HG02938 (cell line): ENCODE results near the gene ITIH1.
A peak's percentile ranks its signal among the peaks of the same experiment; 100 is the strongest.
"Not testable (repeated sequence)": the region's sequence is repeated elsewhere in the genome, so short reads cannot be mapped to it uniquely, and the experiment has no call there.

Source experiments
- ATAC-seq: cut with Tn5 transposase; IDR thresholded peaks from one replicate; pipeline ENCODE4 v1.9.1; 2021; ENCODE audit warnings: mild to moderate bottlenecking, moderate library complexity; ENCODE audit not compliant: unreplicated experiment

Gene ITIH1

DNA sequence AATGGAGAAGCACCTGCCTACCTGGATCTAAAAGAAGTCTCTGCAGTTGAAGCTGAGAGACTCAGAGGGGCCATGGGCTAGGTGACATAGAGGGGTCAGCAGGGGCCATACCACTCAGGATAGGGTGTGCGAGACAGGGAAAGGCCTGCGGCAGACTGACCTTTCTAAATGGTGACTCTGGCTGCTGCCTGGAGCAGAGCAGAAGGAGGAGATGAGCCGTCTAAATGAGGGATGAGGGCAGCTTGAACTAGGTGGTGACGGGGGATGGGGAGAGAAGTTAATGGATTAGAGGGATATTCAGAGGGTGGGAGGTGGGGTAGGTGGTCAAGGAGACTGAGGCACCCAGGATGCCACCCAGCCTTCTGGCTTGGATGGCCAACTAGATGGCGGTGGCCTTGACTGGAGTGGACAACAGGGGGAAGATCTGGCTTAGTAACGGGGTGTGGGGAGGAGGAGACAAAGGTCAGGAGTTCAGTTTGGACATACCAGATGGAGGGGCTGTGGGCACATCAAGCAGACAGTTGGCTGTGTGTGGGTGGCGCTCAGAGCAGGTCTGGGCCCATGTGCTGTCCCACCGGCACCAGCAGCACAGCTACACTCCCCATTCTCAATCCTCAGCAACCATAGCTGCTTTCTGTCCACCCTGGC is 3.2 kb upstream of the ITIH1 start:
- no peak for ATAC-seq

DNA sequence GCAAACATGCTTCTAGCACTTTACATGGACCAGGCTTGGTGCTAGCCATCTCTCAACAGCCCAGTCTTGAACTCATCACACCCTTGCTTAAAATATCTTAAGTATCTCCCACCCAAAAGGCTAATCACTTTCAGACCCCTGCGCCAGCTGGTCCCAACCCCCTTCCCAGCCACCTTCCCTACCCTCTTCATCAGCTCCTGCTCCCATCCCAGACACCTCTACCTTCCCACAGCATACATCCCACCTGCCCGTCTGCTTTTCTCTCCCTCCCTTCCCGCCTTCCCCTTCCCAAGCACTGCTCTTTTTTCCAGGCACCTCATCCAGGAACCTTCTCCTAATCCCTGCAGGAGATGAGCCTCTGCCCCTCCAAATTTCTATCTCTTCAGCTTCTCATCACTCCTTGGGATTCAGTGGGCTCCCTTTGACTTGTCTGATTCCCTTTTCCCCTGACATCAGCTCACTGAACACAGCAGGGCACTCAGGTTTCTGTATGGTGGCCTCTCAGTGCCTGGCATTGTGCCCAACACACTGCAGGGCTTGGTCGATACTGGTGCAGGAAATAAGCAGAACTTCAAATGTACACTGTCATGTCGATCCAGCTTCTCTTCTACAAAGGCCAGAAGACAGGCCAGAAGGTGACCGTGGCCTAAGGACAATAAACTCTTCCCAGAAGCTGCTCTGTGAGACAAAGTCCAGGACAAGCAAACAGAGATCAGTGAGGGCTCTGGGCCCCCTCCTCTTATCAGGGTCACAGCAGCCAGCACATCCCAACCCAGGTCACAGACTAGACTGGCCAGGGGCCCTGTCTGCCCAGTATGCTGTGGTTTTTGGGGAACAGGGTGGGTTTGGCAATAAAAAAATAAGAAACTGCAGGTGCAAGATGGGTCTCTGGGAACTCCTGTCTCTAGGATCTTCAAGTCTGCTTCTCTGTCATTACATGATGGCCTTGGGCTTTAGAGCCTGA is 2.2 kb upstream of the ITIH1 start:
- ATAC-seq: no peak

DNA sequence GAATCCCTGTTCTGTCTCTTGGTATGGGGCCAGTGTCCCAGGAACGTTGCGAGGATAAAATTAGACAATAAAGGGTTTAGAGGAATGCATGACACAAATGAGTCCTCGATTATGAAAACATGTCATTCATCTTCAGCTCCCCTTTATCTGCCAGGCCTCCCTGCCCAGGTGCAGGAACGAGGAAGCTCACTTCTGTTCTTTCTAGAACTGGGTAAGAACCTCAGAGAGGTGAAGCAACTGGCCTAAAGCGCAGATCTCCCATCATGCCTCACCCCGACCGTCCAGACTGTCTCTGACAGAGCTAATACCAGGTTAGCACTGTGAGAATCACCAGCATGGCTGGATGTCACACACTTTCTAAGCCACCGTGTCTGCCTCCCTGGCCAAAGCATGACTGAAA is 1.5 kb upstream of the ITIH1 start:
- no peak for ATAC-seq

DNA sequence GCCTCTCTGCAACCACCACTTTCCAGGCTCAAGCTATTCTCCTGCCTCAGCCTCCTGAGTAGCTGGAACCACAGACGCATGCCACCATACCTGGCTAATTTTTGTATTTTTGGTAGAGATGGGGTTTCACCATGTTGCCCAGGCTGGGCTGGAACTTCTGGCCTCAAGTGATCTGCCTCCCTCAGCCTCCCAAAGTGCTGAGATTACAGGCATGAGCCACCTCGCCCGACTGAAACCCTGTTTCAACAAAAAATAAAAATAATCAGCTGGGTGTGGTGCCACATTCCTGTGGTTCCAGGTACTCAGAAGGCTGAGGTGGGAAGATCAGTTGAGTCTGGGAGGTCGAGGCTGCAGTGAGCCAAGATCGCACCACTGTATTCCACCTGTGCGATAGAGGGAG is 913 bp upstream of the ITIH1 start:
- ATAC-seq: not testable (repeated sequence)

DNA sequence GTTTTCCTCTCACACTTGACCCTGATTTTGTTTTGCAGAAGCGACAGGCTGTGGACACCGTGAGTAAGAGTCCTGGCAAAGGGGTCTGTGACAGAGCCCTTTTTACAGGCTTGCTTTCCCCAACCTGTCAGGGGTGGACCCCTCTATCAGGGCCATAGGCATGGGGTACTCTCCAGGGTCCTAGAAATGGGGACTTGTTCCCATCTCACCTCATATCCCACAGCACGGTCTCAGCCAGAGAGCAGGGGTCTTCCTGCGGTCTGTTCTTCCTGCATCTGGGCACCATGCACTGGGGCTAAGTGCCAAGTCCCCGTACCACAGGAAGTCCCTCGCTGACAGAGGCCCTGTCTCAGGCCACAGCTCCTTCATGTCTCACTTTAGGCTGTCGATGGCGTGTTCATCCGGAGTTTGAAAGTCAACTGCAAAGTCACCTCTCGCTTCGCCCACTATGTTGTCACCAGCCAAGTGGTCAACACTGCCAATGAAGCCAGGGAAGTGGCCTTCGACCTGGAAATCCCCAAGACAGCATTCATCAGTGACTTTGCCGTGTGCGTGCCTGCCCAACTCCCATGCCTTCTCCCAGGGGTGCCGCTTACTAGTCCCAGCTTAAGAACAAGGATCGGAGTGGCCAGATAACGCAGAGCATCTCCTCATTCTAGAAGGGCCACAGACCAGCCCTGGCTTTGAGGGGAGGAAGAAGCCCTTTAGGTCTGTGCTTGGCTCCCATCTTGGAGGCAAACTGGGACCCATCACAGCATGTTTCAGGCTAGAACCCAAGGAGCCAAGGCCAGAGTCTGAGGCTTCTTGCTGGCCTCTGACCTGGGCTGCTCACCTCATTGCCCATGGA is 783 bp downstream of the ITIH1 start:
- no peak for ATAC-seq

DNA sequence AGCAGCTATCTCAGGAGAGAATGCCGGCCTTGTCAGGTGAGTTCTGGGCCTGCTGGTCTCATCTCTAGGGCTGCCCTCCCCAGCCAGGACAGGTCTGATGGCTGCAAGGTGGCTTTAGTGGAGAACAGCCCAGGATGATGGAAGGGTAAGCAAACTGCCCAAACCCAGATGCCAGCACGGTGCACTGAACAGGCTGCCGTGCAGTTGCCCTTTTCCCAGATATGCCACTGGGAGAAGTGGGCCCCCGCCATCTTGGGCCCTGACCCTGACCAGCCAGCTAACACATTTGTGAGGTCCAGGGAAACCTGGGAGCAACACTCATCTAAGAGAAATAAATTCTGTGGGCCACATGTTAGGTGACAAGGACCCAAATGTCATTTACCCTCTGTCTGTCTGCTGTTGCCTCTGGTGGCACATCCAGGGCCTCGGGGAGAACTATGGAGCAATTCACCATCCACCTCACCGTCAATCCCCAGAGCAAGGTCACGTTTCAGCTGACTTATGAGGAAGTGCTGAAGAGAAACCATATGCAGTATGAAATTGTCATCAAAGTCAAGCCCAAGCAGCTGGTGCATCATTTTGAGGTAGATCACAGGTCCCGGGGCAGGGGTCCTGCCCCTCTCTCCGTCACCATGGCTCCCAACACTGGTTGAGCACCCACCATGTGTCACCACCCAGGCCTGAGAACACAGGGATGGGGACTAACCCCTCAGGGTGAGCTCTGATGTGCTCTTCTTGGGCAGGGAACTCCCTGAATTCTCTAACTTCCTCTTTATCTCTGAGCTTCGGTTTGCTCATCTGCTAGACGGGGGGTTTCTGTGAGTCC is 1.8 kb downstream of the ITIH1 start:
- ATAC-seq: peak; percentile 81

DNA sequence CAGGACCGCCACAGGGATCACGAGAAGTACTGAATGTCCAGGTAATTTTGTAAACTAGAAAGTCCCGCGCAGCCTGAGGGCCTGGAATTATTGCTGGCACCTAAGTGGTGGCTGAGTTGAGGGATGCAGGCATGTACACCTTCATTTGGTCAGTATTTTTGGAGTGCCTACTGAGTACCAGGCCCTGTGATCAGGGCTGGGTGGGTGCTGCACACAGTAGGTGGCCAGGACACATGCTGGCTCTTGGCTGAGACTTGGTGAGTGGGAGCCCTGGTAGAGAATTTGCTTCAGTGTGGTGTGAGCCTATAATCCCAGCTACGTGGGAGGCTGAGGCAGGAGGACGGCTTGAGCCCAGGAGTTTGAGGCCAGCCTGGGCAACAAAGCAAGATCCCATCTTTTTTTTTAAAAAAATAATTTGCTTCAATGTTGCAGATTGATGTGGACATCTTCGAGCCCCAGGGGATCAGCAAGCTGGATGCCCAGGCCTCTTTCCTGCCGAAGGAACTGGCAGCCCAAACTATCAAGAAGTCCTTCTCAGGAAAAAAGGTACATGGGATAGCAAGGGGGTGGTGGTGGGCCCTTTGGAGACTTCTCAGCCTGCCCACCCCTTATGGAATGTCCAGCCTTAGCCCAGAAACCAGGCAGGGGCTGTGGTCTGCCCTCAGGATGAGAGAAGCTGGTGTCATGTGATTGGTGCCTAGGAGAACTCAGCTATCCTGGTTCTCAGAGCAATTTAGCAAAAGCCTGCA is 2.6 kb downstream of the ITIH1 start:
- ATAC-seq: no peak

DNA sequence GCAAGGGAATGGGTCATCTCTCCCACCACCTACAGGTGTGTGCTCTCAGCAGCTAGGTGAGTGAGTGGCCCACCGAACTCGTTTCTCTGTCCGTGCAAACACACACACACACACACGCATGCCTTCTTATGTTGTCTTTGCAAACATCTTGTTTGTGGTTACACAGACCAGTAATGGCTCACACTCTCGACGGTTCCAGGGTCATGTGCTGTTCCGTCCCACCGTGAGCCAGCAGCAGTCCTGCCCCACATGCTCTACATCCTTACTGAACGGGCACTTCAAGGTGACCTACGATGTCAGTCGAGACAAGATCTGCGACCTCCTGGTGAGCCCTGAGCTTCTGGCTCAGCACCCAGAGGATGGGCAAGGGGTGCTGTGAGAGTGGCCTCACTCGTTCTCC is 4.3 kb downstream of the ITIH1 start:
- ATAC-seq: no peak

DNA sequence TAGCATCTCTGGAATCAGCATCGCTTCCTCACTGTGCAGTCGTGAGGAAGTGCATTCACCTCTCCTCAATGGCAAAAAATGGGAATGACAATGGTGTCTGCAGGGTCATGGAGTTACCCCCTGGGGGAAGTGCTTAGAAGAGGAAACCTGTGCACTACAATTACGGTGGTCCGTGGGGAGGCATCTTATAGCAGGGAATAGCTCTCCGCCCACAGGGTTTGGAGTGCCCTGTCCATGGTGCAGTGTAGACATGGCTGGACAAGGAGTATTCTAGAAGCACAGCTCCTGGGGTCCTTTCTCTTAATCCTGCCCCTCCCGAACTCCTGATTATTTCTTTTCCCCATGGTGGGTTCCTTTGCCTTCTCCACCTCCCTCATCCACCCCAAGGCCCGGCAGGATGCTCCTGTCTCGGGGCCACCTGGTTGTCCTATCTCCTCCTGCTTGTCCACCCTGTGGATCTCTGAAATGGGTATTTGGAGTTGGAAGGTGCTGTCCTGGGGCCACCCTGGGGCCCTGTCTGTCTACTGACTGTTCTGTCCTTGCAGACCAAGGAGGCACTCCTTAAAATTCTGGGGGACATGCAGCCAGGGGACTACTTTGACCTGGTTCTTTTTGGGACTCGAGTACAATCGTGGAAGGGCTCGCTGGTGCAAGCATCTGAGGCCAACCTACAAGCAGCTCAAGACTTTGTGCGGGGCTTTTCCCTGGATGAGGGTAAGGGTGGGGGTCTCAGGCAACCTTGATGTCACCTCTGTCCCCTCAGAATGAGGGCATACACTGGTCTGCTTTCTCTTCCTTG is 5.2 kb downstream of the ITIH1 start:
- ATAC-seq: no peak

DNA sequence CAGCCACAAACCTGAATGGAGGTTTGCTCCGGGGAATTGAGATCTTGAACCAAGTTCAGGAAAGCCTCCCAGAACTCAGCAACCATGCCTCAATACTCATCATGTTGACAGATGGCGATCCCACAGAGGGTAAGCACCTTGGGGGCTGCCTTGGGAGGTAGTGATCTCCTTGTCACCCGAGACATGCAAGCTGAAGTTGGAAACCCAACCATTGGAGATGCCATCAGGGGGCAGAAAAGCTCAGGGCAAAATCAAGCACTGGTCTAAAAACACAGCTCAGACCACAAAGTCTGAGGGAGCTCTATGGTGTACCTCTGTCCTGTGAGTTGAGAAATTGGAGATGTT is 5.8 kb downstream of the ITIH1 start:
- ATAC-seq: no peak

DNA sequence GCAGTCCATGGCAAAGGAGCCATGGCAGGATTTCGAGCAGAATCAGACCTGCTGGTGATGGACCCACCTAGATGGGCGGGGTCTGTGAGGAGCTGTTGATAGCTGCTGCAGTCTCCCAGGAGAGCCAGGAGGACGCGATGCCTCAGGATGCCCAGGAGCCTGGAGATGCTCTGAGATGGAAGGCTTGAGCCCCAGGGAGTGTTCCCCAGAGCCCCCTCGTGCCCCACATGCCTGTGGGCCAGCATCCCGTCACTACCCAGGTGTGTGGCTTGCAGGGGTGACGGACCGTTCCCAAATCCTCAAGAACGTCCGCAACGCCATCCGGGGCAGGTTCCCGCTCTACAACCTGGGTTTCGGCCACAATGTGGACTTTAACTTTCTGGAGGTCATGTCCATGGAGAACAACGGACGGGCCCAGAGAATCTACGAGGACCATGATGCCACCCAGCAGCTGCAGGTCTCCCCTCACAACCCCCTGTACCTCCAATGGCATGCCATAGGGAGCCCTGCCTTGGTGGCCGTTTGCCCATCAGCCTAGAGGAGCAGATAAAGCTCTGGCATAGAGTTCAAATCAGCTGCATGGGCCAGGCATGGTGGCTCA is 6.7 kb downstream of the ITIH1 start:
- ATAC-seq: no peak

DNA sequence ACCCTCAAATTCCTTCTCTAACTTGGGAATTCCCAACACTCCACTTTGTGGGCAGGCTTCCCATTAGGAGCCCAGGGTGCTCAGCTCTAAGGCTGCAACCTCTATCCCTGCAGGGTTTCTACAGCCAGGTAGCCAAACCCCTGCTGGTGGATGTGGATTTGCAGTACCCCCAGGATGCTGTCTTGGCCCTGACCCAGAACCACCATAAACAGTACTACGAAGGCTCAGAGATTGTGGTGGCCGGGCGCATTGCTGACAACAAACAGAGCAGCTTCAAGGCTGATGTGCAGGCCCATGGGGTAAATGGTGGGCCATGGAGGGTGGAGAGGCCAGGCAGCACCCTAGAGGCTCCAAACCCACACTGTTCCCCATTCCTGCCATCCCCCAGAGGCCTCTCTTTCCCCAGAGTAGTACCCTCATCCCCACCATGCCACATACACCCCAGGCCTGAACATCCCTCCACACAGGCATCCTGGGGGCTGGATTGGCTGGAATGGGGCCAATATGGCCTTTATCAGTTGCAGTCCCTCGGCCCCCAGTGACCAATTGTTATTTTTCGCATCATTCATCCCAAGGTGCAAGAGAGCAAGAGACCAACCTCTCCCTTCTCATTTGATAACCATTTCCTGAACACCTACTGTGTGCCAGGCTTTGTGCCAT is 7.7 kb downstream of the ITIH1 start:
- no peak for ATAC-seq

DNA sequence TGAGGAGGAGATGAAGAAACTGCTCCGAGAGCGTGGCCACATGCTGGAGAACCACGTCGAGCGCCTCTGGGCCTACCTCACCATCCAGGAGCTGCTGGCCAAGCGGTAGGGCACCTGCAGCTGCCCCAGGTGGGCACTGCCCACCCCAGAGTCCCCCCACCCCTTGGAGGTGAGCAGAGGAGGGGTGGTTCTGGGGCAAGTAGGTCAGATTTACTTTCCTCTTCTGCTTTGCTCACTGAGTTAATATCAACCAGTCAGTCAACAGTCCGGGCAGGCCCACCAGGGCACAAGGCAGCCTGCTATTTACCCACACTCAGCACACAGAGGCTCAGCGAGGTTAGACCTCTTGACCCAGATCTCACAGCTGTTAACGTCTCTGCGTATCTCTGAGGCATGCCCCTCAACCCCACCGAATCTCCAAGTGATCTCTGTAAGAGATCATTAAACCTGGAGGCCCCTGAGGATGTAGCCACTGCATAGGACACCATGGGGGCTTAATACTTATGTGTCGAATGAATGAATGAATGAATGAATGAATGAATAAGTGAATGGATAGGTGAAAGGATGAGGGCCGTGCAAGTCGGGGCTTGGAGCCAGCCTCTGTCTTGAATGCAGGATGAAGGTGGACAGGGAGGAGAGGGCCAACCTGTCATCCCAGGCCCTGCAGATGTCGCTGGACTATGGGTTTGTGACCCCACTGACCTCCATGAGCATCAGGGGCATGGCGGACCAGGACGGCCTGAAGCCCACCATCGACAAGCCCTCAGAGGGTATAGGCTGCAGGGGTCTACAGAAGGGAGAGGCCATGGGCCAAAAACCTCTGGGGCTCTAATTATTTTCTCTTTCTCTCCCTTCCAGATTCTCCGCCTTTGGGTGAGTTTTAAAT is 9.2 kb downstream of the ITIH1 start:
- ATAC-seq: no peak

DNA sequence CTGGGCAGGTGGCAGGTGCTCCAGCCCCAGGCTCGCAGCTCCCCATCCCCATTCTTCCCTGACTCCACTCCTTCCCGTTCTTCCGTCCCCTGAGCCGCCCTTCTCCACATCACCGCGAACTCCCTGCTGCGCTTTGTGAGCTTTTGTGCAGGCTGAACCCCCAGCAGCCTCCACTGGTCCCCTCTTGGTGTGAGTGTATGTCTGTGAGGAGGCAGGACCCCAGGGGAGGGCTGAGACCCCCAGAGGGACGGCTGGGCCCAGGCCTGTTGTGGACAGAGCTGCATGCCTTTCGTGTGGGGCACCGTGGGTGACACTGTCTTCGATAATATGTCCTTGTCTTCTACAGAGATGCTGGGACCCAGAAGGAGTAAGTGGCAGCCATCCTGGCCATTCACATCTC is 9.8 kb downstream of the ITIH1 start:
- no peak for ATAC-seq

DNA sequence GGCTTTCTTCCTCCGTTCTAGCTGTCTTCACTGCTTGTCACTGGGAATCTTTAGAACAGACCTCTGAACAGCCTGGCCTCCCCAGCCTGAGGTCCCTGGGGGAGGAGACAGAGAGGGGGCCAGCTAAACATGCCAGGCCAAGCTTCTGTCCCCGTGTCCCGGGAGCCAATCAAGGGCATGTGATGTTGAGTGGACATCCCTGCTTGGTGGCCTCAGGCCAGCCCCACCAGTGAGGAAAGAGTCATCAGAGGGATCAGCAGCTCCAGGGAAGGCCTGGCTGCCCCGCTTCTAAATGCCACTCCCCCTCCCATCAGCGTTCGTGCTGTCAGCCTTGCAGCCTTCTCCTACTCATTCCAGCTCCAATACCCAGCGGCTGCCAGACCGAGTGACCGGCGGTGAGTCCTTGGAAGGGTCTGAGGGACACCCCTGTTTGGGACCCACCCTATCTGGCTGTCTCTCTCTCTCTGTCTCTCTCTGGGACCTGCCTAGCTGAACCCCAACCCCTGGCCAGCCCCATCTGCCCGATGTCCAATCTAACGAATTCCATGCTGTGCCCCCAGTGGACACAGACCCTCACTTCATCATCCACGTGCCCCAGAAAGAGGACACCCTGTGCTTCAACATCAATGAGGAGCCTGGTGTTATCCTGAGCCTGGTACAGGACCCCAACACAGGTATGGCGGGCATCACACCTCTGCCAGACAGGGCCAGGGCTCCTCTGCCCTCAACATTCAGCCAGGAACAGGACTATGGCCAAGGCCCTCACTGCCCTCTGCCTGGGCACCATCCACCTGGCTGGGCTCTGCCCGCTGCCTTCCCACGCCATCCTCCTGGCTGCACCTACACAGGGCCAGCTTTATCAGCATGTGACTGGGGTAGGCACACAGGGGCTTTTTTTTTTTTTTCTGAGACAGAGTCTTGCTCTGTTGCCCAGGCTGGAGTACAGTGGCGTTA is 10.6 kb downstream of the ITIH1 start:
- ATAC-seq: no peak
